ENCODE measurements around the gene TIAM1. TPM values are rescaled to one million over a fixed set of nuclear protein-coding genes. Genes with fewer than 3 reads are reported as not detected.

The TIAM1 gene
- total and polyA plus RNA-seq, 2 experiments from 2014 or later, result 9.2 to 9.6 TPM

GRCh38 chr21:31195334-31196015, 148.6 kb downstream of the TIAM1 start:
- Histone ChIP-seq H3K4me1 (ENCODE audit: low read depth) (no peaks in the 10 kb centered on the region), H3K36me3 (no peaks in the 10 kb centered on the region), H3K9me3 (ENCODE audit: low read depth) (no peaks in the 10 kb centered on the region), H3K27ac (no peak overlapping the region), H3K4me3 (no peak overlapping the region), H3K27me3 (no peaks in the 10 kb centered on the region)
- DNase-seq (ENCODE audit: low read depth in 1 of 2, low spot score in 1 of 2), result no peak
- TF ChIP-seq CTCF (IDR thresholded peaks at IDR 0.05; ENCODE audit: low read depth, low read length), result no peak

- no peaks in the 10 kb centered on the region for H3K9me3 ChIP-seq (ENCODE audit: low read depth)
- no peaks in the 10 kb centered on the region for H3K36me3 ChIP-seq
- H3K27ac ChIP-seq, result no peak overlapping the region
- no peak for DNase-seq (ENCODE audit: low read depth in 1 of 2, low spot score in 1 of 2)
- H3K4me3 ChIP-seq, result no peak overlapping the region
- H3K4me1 ChIP-seq (ENCODE audit: low read depth), result no peaks in the 10 kb centered on the region
- TF ChIP-seq CTCF (IDR thresholded peaks at IDR 0.05; ENCODE audit: low read depth, low read length), result no peak
- no peaks in the 10 kb centered on the region for H3K27me3 ChIP-seq
Observed at GRCh38 chr21:31194510-31195293, 149.4 kb downstream of the TIAM1 start.

GRCh38 chr21:31193761-31194160, 150.3 kb downstream of the TIAM1 start:
- no peaks in the 10 kb centered on the region for H3K4me1 ChIP-seq (ENCODE audit: low read depth)
- DNase-seq (ENCODE audit: low read depth in 1 of 2, low spot score in 1 of 2), result no peak
- TF ChIP-seq CTCF (IDR thresholded peaks at IDR 0.05; ENCODE audit: low read depth, low read length), result no peak

GRCh38 chr21:31191553-31191952, 152.5 kb downstream of the TIAM1 start:
- no peak for TF ChIP-seq CTCF (IDR thresholded peaks at IDR 0.05; ENCODE audit: low read depth, low read length)

More at GRCh38 chr21:31193761-31194160, 150.3 kb downstream of the TIAM1 start:
- no peaks in the 10 kb centered on the region for H3K27me3 ChIP-seq
- H3K36me3 ChIP-seq, result no peaks in the 10 kb centered on the region
- no peak overlapping the region for H3K27ac ChIP-seq
- H3K4me3 ChIP-seq, result no peak overlapping the region
- H3K9me3 ChIP-seq (ENCODE audit: low read depth), result no peaks in the 10 kb centered on the region

GRCh38 chr21:31190516-31190915, 153.5 kb downstream of the TIAM1 start:
- Histone ChIP-seq H3K4me1 (ENCODE audit: low read depth) (no peaks in the 10 kb centered on the region), H3K27me3 (no peaks in the 10 kb centered on the region), H3K9me3 (ENCODE audit: low read depth) (no peaks in the 10 kb centered on the region), H3K27ac (no peak overlapping the region), H3K36me3 (no peaks in the 10 kb centered on the region), H3K4me3 (no peak overlapping the region)
- no peak for TF ChIP-seq CTCF (IDR thresholded peaks at IDR 0.05; ENCODE audit: low read depth, low read length)
- DNase-seq (ENCODE audit: low read depth in 1 of 2, low spot score in 1 of 2), result no peak

More at GRCh38 chr21:31191553-31191952, 152.5 kb downstream of the TIAM1 start:
- no peak overlapping the region for H3K4me3 ChIP-seq
- H3K27ac ChIP-seq, result no peak overlapping the region
- no peaks in the 10 kb centered on the region for H3K9me3 ChIP-seq (ENCODE audit: low read depth)
- H3K4me1 ChIP-seq (ENCODE audit: low read depth), result no peaks in the 10 kb centered on the region
- no peak for DNase-seq (ENCODE audit: low read depth in 1 of 2, low spot score in 1 of 2)
- H3K36me3 ChIP-seq, result no peaks in the 10 kb centered on the region
- H3K27me3 ChIP-seq, result no peaks in the 10 kb centered on the region

All from cardiac muscle cell (in vitro differentiated cells and primary cell).